SK-N-SH treated with all-trans-retinoic acid at 6 μM for 48 hours (cell line): ENCODE results near the gene PCSK5.

Experiments used
- ISL1 ChIP-seq: fragments of 250-450 bp; sonication (Bioruptor Pico); IDR thresholded peaks from 2 replicates; pipeline ENCODE4 v2.1.2; 2022; ENCODE audit warnings: mild to moderate bottlenecking, moderate library complexity
- PPARA ChIP-seq: fragments of 250-450 bp; sonication (Bioruptor Pico); IDR thresholded peaks from 2 replicates; pipeline ENCODE4 v1.5.0; 2020; ENCODE audit warnings: mild to moderate bottlenecking, borderline replicate concordance
- ZFP3 ChIP-seq: fragments of 250-450 bp; sonication (Bioruptor Pico); IDR thresholded peaks from 2 replicates; pipeline ENCODE4 v1.5.0; 2020; ENCODE audit warnings: mild to moderate bottlenecking, moderate library complexity
- ZFP30 ChIP-seq: fragments of 450-650 bp; formaldehyde crosslinking; IDR thresholded peaks from 2 replicates; pipeline ENCODE4 v1.5.0; 2022; ENCODE audit warnings: mild to moderate bottlenecking, moderate library complexity
- TF ChIP-seq, protein P1 (sequence below): fragments of 250-450 bp; sonication (Bioruptor Pico); IDR thresholded peaks from 2 replicates; pipeline ENCODE4 v1.5.1; 2020; ENCODE audit warnings: low read depth, mild to moderate bottlenecking, moderate library complexity
- TF ChIP-seq, protein P2 (sequence below): fragments of 250-450 bp; sonication (Bioruptor Pico); IDR thresholded peaks from 2 replicates; pipeline ENCODE4 v1.8.0; 2020; ENCODE audit warnings: mild to moderate bottlenecking, moderate library complexity, borderline replicate concordance

GRCh38 chr9:76247426-76247825 is 357.0 kb downstream of the PCSK5 start:
- TF ChIP-seq, protein P1, sequence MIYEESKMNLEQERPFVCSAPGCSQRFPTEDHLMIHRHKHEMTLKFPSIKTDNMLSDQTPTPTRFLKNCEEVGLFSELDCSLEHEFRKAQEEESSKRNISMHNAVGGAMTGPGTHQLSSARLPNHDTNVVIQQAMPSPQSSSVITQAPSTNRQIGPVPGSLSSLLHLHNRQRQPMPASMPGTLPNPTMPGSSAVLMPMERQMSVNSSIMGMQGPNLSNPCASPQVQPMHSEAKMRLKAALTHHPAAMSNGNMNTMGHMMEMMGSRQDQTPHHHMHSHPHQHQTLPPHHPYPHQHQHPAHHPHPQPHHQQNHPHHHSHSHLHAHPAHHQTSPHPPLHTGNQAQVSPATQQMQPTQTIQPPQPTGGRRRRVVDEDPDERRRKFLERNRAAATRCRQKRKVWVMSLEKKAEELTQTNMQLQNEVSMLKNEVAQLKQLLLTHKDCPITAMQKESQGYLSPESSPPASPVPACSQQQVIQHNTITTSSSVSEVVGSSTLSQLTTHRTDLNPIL (CRISPR knock-in tag): no peak
- no peak for TF ChIP-seq ZFP30 (CRISPR knock-in tag)
- TF ChIP-seq, protein P2, sequence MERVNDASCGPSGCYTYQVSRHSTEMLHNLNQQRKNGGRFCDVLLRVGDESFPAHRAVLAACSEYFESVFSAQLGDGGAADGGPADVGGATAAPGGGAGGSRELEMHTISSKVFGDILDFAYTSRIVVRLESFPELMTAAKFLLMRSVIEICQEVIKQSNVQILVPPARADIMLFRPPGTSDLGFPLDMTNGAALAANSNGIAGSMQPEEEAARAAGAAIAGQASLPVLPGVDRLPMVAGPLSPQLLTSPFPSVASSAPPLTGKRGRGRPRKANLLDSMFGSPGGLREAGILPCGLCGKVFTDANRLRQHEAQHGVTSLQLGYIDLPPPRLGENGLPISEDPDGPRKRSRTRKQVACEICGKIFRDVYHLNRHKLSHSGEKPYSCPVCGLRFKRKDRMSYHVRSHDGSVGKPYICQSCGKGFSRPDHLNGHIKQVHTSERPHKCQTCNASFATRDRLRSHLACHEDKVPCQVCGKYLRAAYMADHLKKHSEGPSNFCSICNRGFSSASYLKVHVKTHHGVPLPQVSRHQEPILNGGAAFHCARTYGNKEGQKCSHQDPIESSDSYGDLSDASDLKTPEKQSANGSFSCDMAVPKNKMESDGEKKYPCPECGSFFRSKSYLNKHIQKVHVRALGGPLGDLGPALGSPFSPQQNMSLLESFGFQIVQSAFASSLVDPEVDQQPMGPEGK (CRISPR knock-in tag): no peak
- no peak for TF ChIP-seq ISL1 (CRISPR knock-in tag)
- no peak for TF ChIP-seq ZFP3 (CRISPR knock-in tag)
- no peak for TF ChIP-seq PPARA (CRISPR knock-in tag)
